Subcutaneous adipose tissue (tissue), 4 donors: ENCODE results near the gene SLC35A4. TPM values are rescaled to one million over a fixed set of nuclear protein-coding genes. Genes with fewer than 3 reads are reported as not detected.

Experiments
- total RNA-seq, 4 donors: library from RNA; depleted of rRNA; stranded (reverse); fragments of >200 nt; gene quantifications; one replicate each; pipeline ENCODE4 v1.1.0, GENCODE V29; 2016
- TF ChIP-seq, protein P1 (sequence below): fragments of 450-650 bp; IDR thresholded peaks from one replicate; pipeline ENCODE4 v1.5.1; 2016; ENCODE audit warnings: low read depth, mild to moderate bottlenecking, control low read depth, antibody characterized with exemption, moderate library complexity

Gene SLC35A4
- total RNA-seq, 4 donors from 2014 or later = 21.1 to 32.2 (median 25.4) TPM

- TF ChIP-seq, protein P1, sequence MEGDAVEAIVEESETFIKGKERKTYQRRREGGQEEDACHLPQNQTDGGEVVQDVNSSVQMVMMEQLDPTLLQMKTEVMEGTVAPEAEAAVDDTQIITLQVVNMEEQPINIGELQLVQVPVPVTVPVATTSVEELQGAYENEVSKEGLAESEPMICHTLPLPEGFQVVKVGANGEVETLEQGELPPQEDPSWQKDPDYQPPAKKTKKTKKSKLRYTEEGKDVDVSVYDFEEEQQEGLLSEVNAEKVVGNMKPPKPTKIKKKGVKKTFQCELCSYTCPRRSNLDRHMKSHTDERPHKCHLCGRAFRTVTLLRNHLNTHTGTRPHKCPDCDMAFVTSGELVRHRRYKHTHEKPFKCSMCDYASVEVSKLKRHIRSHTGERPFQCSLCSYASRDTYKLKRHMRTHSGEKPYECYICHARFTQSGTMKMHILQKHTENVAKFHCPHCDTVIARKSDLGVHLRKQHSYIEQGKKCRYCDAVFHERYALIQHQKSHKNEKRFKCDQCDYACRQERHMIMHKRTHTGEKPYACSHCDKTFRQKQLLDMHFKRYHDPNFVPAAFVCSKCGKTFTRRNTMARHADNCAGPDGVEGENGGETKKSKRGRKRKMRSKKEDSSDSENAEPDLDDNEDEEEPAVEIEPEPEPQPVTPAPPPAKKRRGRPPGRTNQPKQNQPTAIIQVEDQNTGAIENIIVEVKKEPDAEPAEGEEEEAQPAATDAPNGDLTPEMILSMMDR = no peak
Observed at GRCh38 chr5:140551872-140552271, 12.8 kb upstream of the SLC35A4 start.

DNA sequence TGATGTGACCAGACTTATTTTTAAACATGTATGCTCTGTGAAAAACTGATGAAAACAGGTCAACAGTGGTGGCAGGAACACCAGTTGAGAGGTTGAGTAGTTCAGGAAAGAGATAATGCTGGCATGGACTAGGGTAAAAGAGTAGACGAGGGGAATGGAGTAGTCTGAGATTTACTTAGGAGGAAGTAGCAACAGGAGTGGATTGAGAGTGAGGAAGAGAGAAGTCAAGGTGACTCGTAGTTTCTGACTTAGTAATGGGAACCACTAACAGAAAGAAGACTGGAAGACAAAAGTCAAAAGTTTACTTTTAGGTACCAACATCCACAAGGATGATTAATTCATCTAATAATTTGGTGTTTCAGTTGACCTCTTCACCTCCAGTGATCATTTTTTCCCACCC is 11.0 kb upstream of the SLC35A4 start:
- TF ChIP-seq, protein P1 = no peak

DNA sequence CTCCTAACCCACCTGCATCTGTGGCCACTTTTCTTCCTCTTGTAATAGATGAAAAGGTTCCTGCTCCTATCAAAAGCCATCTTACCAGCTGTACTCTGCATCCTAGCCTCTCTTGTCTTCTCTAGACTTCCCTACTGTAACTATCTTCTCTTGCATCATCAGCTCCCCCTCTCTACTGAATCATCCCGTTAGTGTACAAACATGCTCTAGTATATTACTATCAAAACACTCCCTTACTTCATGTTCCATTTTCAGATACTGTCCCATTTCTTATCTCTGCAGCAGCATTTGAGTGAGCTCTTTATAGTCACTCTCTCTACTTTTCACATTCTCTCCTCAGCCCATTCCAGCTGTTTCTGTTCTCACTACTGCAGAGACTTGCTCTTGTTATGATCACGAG is 10.2 kb upstream of the SLC35A4 start:
- TF ChIP-seq, protein P1 = no peak

DNA sequence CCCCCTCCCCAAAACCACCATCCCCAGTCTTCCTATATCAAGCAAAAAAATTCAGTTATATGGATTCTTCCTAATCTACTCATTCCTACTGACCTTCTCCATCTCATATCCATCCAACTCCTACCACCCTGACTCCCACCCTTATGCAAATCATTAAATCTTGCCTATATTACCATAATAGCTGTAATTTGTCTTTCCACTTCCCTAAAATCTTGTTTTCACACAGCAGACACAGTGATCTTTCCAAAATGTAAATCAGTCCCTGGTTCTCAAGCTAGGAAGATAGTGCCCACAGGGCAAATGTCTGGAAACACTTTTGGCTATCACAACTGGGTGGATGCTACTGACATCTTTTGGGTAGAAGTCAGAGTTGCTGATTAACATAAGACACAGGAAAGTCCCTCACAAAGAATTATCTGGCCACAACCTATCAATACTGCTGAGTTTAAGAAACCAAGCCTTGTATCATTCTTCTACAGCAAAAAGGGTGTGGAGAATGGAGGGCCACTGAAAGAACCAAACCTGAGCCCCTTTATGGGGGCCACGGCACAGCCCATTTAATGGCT is 8.8 kb upstream of the SLC35A4 start:
- TF ChIP-seq, protein P1 = no peak

DNA sequence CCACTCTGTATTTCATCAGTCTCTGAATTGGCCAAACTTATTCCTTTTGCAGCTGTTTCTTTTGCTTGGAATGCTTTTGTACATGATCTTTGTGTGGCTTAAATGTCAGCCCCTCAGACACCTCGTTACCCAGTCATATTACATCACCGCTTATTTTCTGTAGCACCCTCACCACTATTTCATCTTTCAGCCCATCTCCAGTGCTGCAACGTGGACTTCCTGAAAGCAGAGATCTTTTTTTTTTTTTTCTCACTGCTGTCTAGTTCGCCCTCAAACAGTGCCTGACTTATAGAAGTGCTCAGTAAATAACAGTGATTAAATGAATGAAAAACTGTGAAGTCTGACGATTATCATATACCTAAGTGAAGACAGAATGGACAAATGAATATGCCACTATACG is 8.2 kb upstream of the SLC35A4 start:
- TF ChIP-seq, protein P1 = no peak

GRCh38 chr5:140557136-140557805 is 7.4 kb upstream of the SLC35A4 start, which contains the start of gene SRA1:
TSS of gene SRA1 (minus strand) at chr5:140557473. CDS start at chr5:140557452, 21 bp downstream.
- TF ChIP-seq, protein P1 = no peak

GRCh38 chr5:140557965-140558364 is 6.7 kb upstream of the SLC35A4 start:
- TF ChIP-seq, protein P1 = no peak
